ENCODE measurements around the gene MADCAM1.

- TF ChIP-seq ZNF70 (CRISPR knock-in tag; IDR thresholded peaks at IDR 0.05) (no peak), ESRRG (CRISPR knock-in tag; IDR thresholded peaks at IDR 0.05) (no peak), PATZ1 (CRISPR knock-in tag; IDR thresholded peaks at IDR 0.05; ENCODE audit: borderline replicate concordance) (no peak), ZFP30 (CRISPR knock-in tag; IDR thresholded peaks at IDR 0.05) (no peak), ZFP3 (CRISPR knock-in tag; IDR thresholded peaks at IDR 0.05) (no peak), CREB5 (CRISPR knock-in tag; IDR thresholded peaks at IDR 0.05; ENCODE audit: low read depth) (no peak), ZNF8 (CRISPR knock-in tag; IDR thresholded peaks at IDR 0.05) (no peak), ZC3H10 (CRISPR knock-in tag; IDR thresholded peaks at IDR 0.05) (no peak), POU6F1 (CRISPR knock-in tag; IDR thresholded peaks at IDR 0.05; ENCODE audit: borderline replicate concordance, low read depth) (no peak), CSDC2 (CRISPR knock-in tag; IDR thresholded peaks at IDR 0.05) (no peak), ARNTL (CRISPR knock-in tag; IDR thresholded peaks at IDR 0.05; ENCODE audit: borderline replicate concordance, low read depth) (no peak), BACH2 (CRISPR knock-in tag; IDR thresholded peaks at IDR 0.05; ENCODE audit: borderline replicate concordance) (no peak), GLIS3 (CRISPR knock-in tag; IDR thresholded peaks at IDR 0.05) (no peak)
Observed at GRCh38 chr19:470701-471100, 25.6 kb upstream of the MADCAM1 start.
